Activated CD4-positive, alpha-beta T cell treated with anti-CD3 and anti-CD28 coated beads, Interleukin-2, amount 10 ng/mL, durations not matched to agents 24 days and 14 days (primary cell): Measurements from ENCODE around the gene CYP21A2. TPM values are rescaled to one million over a fixed set of nuclear protein-coding genes. Genes with fewer than 3 reads are reported as not detected.
A peak's percentile ranks its signal among the peaks of the same experiment; 100 is the strongest.

Experiments used
- DNase-seq: peaks from one replicate; pipeline ENCODE4 v3.0.0; 2022
- H3K27ac Mint-ChIP-seq: one replicate; pipeline ENCODE4 v1.8.0; 2022; ENCODE audit warnings: mild to moderate bottlenecking, mixed read lengths
- H3K27me3 Mint-ChIP-seq: one replicate; pipeline ENCODE4 v1.8.0; 2022; ENCODE audit warnings: mixed read lengths
- H3K36me3 Mint-ChIP-seq: one replicate; pipeline ENCODE4 v1.8.0; 2022; ENCODE audit warnings: low read depth, mild to moderate bottlenecking, mixed read lengths
- H3K4me1 Mint-ChIP-seq: one replicate; pipeline ENCODE4 v1.8.0; 2021; ENCODE audit warnings: mixed read lengths
- H3K4me3 Mint-ChIP-seq: one replicate; pipeline ENCODE4 v1.8.0; 2022; ENCODE audit warnings: mild to moderate bottlenecking, moderate library complexity, mixed read lengths
- H3K9me3 Mint-ChIP-seq: one replicate; pipeline ENCODE4 v1.8.0; 2021; ENCODE audit warnings: mixed read lengths
- intact Hi-C: fragments of 100-400 bp; cut with micrococcal nuclease; formaldehyde crosslinking; loops from one replicate; pipeline ENCODE4 v1.15.1; 2023
- total RNA-seq: library from RNA; stranded (reverse); gene quantifications from 2 replicates; pipeline ENCODE4 v1.2.3, GENCODE V29; 2022

The CYP21A2 gene
- total RNA-seq, 1 donor from 2014 or later: 0.35 TPM

GRCh38 chr6:32087574-32088486 is 49.6 kb downstream of the CYP21A2 start:
- Mint-ChIP-seq H3K27ac (no peak overlapping the region), H3K9me3 (no peaks in the 10 kb centered on the region), H3K36me3 (no peaks in the 10 kb centered on the region), H3K4me1 (peaks cover 15% of the 10 kb centered on the region), H3K27me3 (peaks cover 74% of the 10 kb centered on the region), H3K4me3 (no peak overlapping the region)
- peak; percentile 90 for DNase-seq
- intact Hi-C loops: loop anchor here (2.0 kb wide), 1 partner anchor 67 kb away; the partner anchor contains the start of gene PPT2

DNA sequence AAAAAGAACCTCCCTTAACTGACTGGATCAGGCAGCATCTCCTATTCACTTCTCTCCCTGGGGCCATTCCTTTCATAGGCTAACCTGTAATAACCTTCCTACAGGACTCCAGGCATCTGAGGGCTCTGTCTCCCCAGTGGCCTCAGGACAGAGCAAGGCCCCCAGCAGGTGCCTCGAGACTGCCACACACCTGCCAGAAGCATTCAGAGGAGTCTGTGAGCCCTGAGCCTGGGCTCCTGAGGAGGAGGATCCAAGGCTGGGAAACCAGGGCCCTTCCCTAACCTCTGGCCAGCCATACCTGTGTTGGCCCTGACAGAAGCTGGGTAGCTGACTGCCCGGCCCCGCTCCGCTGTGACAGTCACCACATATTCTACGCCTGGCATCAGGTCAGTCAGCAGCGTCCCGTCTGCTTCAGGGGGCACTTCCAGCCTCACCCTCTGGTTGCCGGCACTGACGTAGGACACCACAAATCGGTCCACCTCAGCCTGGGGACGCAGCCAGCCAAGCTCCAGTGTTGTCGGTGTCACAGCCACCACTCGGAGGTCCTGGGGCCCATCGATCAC is 50.4 kb downstream of the CYP21A2 start:
- Mint-ChIP-seq H3K27ac (no peak overlapping the region), H3K9me3 (no peaks in the 10 kb centered on the region), H3K36me3 (no peaks in the 10 kb centered on the region), H3K27me3 (peaks cover 75% of the 10 kb centered on the region), H3K4me3 (no peak overlapping the region), H3K4me1 (peaks cover 15% of the 10 kb centered on the region)
- intact Hi-C loops: no loop called here
- DNase-seq: no peak

GRCh38 chr6:32089082-32089828 is 51.0 kb downstream of the CYP21A2 start:
- H3K27me3 Mint-ChIP-seq: peaks cover 73% of the 10 kb centered on the region
- intact Hi-C loops: no loop called here
- H3K27ac Mint-ChIP-seq: no peak overlapping the region
- DNase-seq: no peak
- no peaks in the 10 kb centered on the region for H3K9me3 Mint-ChIP-seq
- H3K4me3 Mint-ChIP-seq: no peak overlapping the region
- H3K36me3 Mint-ChIP-seq: no peaks in the 10 kb centered on the region
- peaks cover 15% of the 10 kb centered on the region for H3K4me1 Mint-ChIP-seq

Other genes with a start within 250 kb of the CYP21A2 start
- 173 and 181 TPM in 2 replicates for gene VARS1, start 242.7 kb upstream of the CYP21A2 start, total RNA-seq
- gene LSM2, start 231.4 kb upstream of the CYP21A2 start, total RNA-seq: 142 and 146 TPM in 2 replicates
- gene HSPA1L, start 223.1 kb upstream of the CYP21A2 start, total RNA-seq: 1.8 and 2.5 TPM in 2 replicates
- 189 and 190 TPM in 2 replicates for gene HSPA1A, start 222.9 kb upstream of the CYP21A2 start, total RNA-seq
- gene HSPA1B, start 210.7 kb upstream of the CYP21A2 start, total RNA-seq: 156 and 161 TPM in 2 replicates
- gene NEU1, start 175.6 kb upstream of the CYP21A2 start, total RNA-seq: 20.4 and 22.2 TPM in 2 replicates
- 0.21 TPM in 1 of 2 replicates, not detected in the other for gene SLC44A4, start 159.4 kb upstream of the CYP21A2 start, total RNA-seq
- gene EHMT2, start 140.7 kb upstream of the CYP21A2 start, total RNA-seq: 73.5 and 79.3 TPM in 2 replicates
- 3.7 and 4.6 TPM in 2 replicates for gene ZBTB12, start 136.3 kb upstream of the CYP21A2 start, total RNA-seq
- gene C2, start 110.7 kb upstream of the CYP21A2 start, total RNA-seq: 0.30 and 0.43 TPM in 2 replicates
- 0.17 TPM in 1 of 2 replicates, not detected in the other for gene CFB, start 92.3 kb upstream of the CYP21A2 start, total RNA-seq
- 85.8 and 88.5 TPM in 2 replicates for gene NELFE, start 79.4 kb upstream of the CYP21A2 start, total RNA-seq
- 92.8 and 93.7 TPM in 2 replicates for gene SKIC2, start 79.2 kb upstream of the CYP21A2 start, total RNA-seq
- gene DXO, start 66.3 kb upstream of the CYP21A2 start, total RNA-seq: 13.2 and 14.1 TPM in 2 replicates
- gene C4A, start 56.4 kb upstream of the CYP21A2 start, total RNA-seq: 2.7 and 3.3 TPM in 2 replicates
- gene C4B, start 23.6 kb upstream of the CYP21A2 start, total RNA-seq: 2.9 and 3.7 TPM in 2 replicates
- gene TNXB, start 70.9 kb downstream of the CYP21A2 start, total RNA-seq: 3.3 and 4.6 TPM in 2 replicates
- gene ATF6B, start 89.8 kb downstream of the CYP21A2 start, total RNA-seq: 72.9 and 81.0 TPM in 2 replicates
- gene FKBPL, start 91.9 kb downstream of the CYP21A2 start, total RNA-seq: 6.2 and 6.9 TPM in 2 replicates
- 0.24 and 0.35 TPM in 2 replicates for gene PRRT1, start 113.5 kb downstream of the CYP21A2 start, total RNA-seq
- 11.3 and 12.7 TPM in 2 replicates for gene PPT2, start 115.7 kb downstream of the CYP21A2 start, total RNA-seq
- gene EGFL8, start 126.2 kb downstream of the CYP21A2 start, total RNA-seq: 8.6 and 9.7 TPM in 2 replicates
- gene AGPAT1, start 137.7 kb downstream of the CYP21A2 start, total RNA-seq: 31.4 and 32.6 TPM in 2 replicates
- 59.9 and 62.6 TPM in 2 replicates for gene RNF5, start 140.0 kb downstream of the CYP21A2 start, total RNA-seq
- 20.7 and 24.1 TPM in 2 replicates for gene AGER, start 145.8 kb downstream of the CYP21A2 start, total RNA-seq
- gene PBX2, start 151.8 kb downstream of the CYP21A2 start, total RNA-seq: 88.1 and 92.7 TPM in 2 replicates
- gene GPSM3, start 154.2 kb downstream of the CYP21A2 start, total RNA-seq: 81.1 and 82.4 TPM in 2 replicates
- gene NOTCH4, start 185.7 kb downstream of the CYP21A2 start, total RNA-seq: 0.28 and 0.37 TPM in 2 replicates